CD14-positive monocyte (primary cell): Measurements from ENCODE around the gene SPINT1. TPM values are rescaled to one million over a fixed set of nuclear protein-coding genes. Genes with fewer than 3 reads are reported as not detected.

Experiments
- DNase-seq, 3 donors: peaks; one replicate each; pipeline ENCODE4 v3.0.0-alpha.2; 2011 to 2022
- H2AFZ ChIP-seq: 2 replicates; pipeline ENCODE4 v1.6.0; 2012; ENCODE audit warnings: mild to moderate bottlenecking, low read depth, low read length, inconsistent platforms; ENCODE audit not compliant: insufficient read depth, poor library complexity, severe bottlenecking
- H3K27ac ChIP-seq, 2 donors: 1 replicate in 1 of 2; 2 replicates in 1 of 2; pipeline ENCODE4 v1.5.1; 2012 to 2013; ENCODE audit warnings: low read length in 2 of 2, control low read depth in 1 of 2, inconsistent platforms in 1 of 2, low read depth in 1 of 2, mild to moderate bottlenecking in 1 of 2
- H3K27me3 ChIP-seq, 2 donors: one replicate each; pipeline versions ENCODE4 v1.6.0 to v1.6.1; 2011 to 2013; ENCODE audit warnings: low read length in 2 of 2; ENCODE audit not compliant: control insufficient read depth in 2 of 2, insufficient read depth in 2 of 2
- H3K36me3 ChIP-seq, 2 donors: replicated peaks in 1 of 2; 1 replicate in 1 of 2; 2 replicates in 1 of 2; pipeline versions ENCODE4 v1.5.1 to v1.6.1; 2012 to 2013; ENCODE audit warnings: low read length in 2 of 2, control low read depth in 1 of 2, inconsistent platforms in 1 of 2, mild to moderate bottlenecking in 1 of 2; ENCODE audit not compliant: insufficient read depth in 2 of 2, control insufficient read depth in 1 of 2
- H3K4me1 ChIP-seq, 2 donors: 1 replicate in 1 of 2; 2 replicates in 1 of 2; pipeline versions ENCODE4 v1.5.1 to v1.6.1; 2012 to 2013; ENCODE audit warnings: low read length in 2 of 2, control low read depth in 1 of 2, inconsistent platforms in 1 of 2, mild to moderate bottlenecking in 1 of 2, moderate library complexity in 1 of 2; ENCODE audit not compliant: insufficient read depth in 2 of 2, control insufficient read depth in 1 of 2
- H3K4me2 ChIP-seq: replicated peaks from 2 replicates; pipeline ENCODE3; 2012; ENCODE audit warnings: low read length, moderate library complexity, mild to moderate bottlenecking; ENCODE audit not compliant: poor library complexity, severe bottlenecking; ENCODE audit errors: extremely low read depth
- H3K4me3 ChIP-seq, 3 experiments: fragments of 200-600 bp in 1 of 3; sonication (generic) in 1 of 3; replicated peaks in 1 of 3; 1 replicate in 2 of 3; 2 replicates in 1 of 3; pipeline ENCODE4 v1.5.1; 2011 to 2013; ENCODE audit warnings: low read length in 3 of 3, mild to moderate bottlenecking in 3 of 3, control low read depth in 2 of 3, low read depth in 2 of 3, inconsistent platforms in 1 of 3, moderate library complexity in 1 of 3
- H3K79me2 ChIP-seq: 2 replicates; pipeline ENCODE4 v1.6.0; 2012; ENCODE audit warnings: mild to moderate bottlenecking, control low read depth, inconsistent platforms, low read length, moderate library complexity; ENCODE audit not compliant: insufficient read depth
- H3K9ac ChIP-seq: 2 replicates; pipeline ENCODE4 v1.6.0; 2017; ENCODE audit warnings: low read length, mild to moderate bottlenecking; ENCODE audit not compliant: insufficient read depth, poor library complexity, severe bottlenecking
- H3K9me3 ChIP-seq, 2 donors: replicated peaks in 1 of 2; 1 replicate in 1 of 2; 2 replicates in 1 of 2; pipeline versions ENCODE4 v1.5.1 to v1.6.1; 2012 to 2013; ENCODE audit warnings: low read length in 2 of 2, control low read depth in 1 of 2; ENCODE audit not compliant: control insufficient read depth in 1 of 2, insufficient read depth in 1 of 2
- H4K20me1 ChIP-seq: 2 replicates; pipeline ENCODE4 v1.6.0; 2012; ENCODE audit warnings: mild to moderate bottlenecking, low read length, control low read depth, moderate library complexity; ENCODE audit not compliant: insufficient read depth
- H3K27ac Mint-ChIP-seq, 7 donors: one replicate each; pipeline ENCODE4 v1.8.0; 2020; ENCODE audit warnings: mild to moderate bottlenecking in 7 of 7, mixed read lengths in 7 of 7, moderate library complexity in 6 of 7, inconsistent platforms in 2 of 7
- H3K27me3 Mint-ChIP-seq, 3 donors: one replicate each; pipeline ENCODE4 v1.8.0; 2021 to 2022; ENCODE audit warnings: low read depth in 3 of 3, mild to moderate bottlenecking in 3 of 3, mixed read lengths in 3 of 3, moderate library complexity in 3 of 3, inconsistent platforms in 1 of 3
- H3K36me3 Mint-ChIP-seq, 2 donors: one replicate each; pipeline ENCODE4 v1.8.0; 2020; ENCODE audit warnings: mixed read lengths in 2 of 2, inconsistent platforms in 1 of 2, mild to moderate bottlenecking in 1 of 2
- H3K4me1 Mint-ChIP-seq: one replicate; pipeline ENCODE4 v1.8.0; 2020; ENCODE audit warnings: mild to moderate bottlenecking, mixed read lengths
- H3K4me3 Mint-ChIP-seq, 2 donors: one replicate each; pipeline ENCODE4 v1.8.0; 2020; ENCODE audit warnings: mild to moderate bottlenecking in 2 of 2, mixed read lengths in 2 of 2, moderate library complexity in 1 of 2
- H3K9me3 Mint-ChIP-seq, 7 donors: one replicate each; pipeline ENCODE4 v1.8.0; 2020 to 2022; ENCODE audit warnings: mixed read lengths in 7 of 7, mild to moderate bottlenecking in 6 of 7, moderate library complexity in 6 of 7, inconsistent platforms in 2 of 7
- WGBS: methylation state at CpG from one replicate; pipeline ENCODE4 v1.1.5; 2013; ENCODE audit warnings: missing lambda C conversion rate; ENCODE audit not compliant: insufficient coverage; 5-methylcytosine and 5-hydroxymethylcytosine counted together
- intact Hi-C, 2 donors: fragments of 100-400 bp; cut with micrococcal nuclease; formaldehyde crosslinking; loops; one replicate each; pipeline versions ENCODE4 v1.15.0 to v1.15.1; 2023
- polyA plus RNA-seq, 3 donors: library from polyadenylated mRNA; depleted of rRNA in 1 of 3; unstranded in 2 of 3; stranded (reverse) in 1 of 3; fragments of 300-500 nt in 2 of 3; fragments of >200 nt in 1 of 3; fragmentation: Illumina TruSeq in 2 of 3; gene quantifications; 1 replicate in 2 of 3; 2 replicates in 1 of 3; pipeline ENCODE4 v1.2.3, GENCODE V29; 2012 to 2021
- TF ChIP-seq, protein P1 (sequence below): fragments of 200-600 bp; IDR thresholded peaks from one replicate; pipeline ENCODE4 v1.8.0; 2022; ENCODE audit warnings: antibody characterized with exemption, mild to moderate bottlenecking

SPINT1 gene
- polyA plus RNA-seq, 3 donors = 17.1 to 46.5 (median 21.5) TPM

DNA sequence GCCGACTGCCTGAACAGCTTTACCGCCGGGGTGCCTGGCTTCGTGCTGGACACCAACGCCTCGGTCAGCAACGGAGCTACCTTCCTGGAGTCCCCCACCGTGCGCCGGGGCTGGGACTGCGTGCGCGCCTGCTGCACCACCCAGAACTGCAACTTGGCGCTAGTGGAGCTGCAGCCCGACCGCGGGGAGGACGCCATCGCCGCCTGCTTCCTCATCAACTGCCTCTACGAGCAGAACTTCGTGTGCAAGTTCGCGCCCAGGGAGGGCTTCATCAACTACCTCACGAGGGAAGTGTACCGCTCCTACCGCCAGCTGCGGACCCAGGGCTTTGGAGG is 815 bp downstream of the SPINT1 start:
- Histone ChIP-seq H3K9me3 (peaks cover 0 to 2% of the 10 kb centered on the region in 2 donors), H3K79me2 (peaks cover 8% of the 10 kb centered on the region), H4K20me1 (no peaks in the 10 kb centered on the region), H3K4me2 (peak overlapping the region; percentile 99), H3K9ac (peak overlapping the region; percentile 52), H3K27ac (peak overlapping the region in 1 of 2 donors; percentile 6), H3K4me1 (peaks cover 40 to 51% of the 10 kb centered on the region in 2 donors), H3K36me3 (no peaks in the 10 kb centered on the region), H3K27me3 (peaks cover 6 to 17% of the 10 kb centered on the region in 2 donors), H2AFZ (peak overlapping the region; percentile 94), H3K4me3 (peak overlapping the region; percentile 53 to 94 (median 77))
- peak overlapping the region; percentile 97 to 99 for H3K4me3 Mint-ChIP-seq
- H3K36me3 Mint-ChIP-seq = peaks cover 3 to 12% of the 10 kb centered on the region in 2 donors
- intact Hi-C loops = no loop called here
- peak overlapping the region in 5 of 7 donors; percentile 48 to 89 (median 78) for H3K27ac Mint-ChIP-seq
- WGBS = 0% methylated on average over 26 of the region's 28 CpGs
- H3K27me3 Mint-ChIP-seq = peaks cover 12 to 37% (median 18%) of the 10 kb centered on the region in 3 donors
- peaks cover 0 to 6% (median 2%) of the 10 kb centered on the region in 7 donors for H3K9me3 Mint-ChIP-seq
- DNase-seq = peak; percentile 36 to 41 (median 39)
- H3K4me1 Mint-ChIP-seq = peaks cover 40% of the 10 kb centered on the region
- TF ChIP-seq, protein P1, sequence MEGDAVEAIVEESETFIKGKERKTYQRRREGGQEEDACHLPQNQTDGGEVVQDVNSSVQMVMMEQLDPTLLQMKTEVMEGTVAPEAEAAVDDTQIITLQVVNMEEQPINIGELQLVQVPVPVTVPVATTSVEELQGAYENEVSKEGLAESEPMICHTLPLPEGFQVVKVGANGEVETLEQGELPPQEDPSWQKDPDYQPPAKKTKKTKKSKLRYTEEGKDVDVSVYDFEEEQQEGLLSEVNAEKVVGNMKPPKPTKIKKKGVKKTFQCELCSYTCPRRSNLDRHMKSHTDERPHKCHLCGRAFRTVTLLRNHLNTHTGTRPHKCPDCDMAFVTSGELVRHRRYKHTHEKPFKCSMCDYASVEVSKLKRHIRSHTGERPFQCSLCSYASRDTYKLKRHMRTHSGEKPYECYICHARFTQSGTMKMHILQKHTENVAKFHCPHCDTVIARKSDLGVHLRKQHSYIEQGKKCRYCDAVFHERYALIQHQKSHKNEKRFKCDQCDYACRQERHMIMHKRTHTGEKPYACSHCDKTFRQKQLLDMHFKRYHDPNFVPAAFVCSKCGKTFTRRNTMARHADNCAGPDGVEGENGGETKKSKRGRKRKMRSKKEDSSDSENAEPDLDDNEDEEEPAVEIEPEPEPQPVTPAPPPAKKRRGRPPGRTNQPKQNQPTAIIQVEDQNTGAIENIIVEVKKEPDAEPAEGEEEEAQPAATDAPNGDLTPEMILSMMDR = no peak

GRCh38 chr15:40845036-40845435 is 1.2 kb downstream of the SPINT1 start:
- peaks cover 0 to 6% (median 2%) of the 10 kb centered on the region in 7 donors for H3K9me3 Mint-ChIP-seq
- H3K27me3 Mint-ChIP-seq = peaks cover 11 to 37% (median 18%) of the 10 kb centered on the region in 3 donors
- WGBS = 0% methylated on average over 2 of the region's 12 CpGs
- Histone ChIP-seq H2AFZ (peak overlapping the region; percentile 94), H3K27me3 (peaks cover 6 to 17% of the 10 kb centered on the region in 2 donors), H3K36me3 (no peaks in the 10 kb centered on the region), H3K27ac (peak overlapping the region in 1 of 2 donors; percentile 6), H4K20me1 (no peaks in the 10 kb centered on the region), H3K4me2 (peak overlapping the region; percentile 99), H3K4me3 (peak overlapping the region; percentile 53 to 94 (median 77)), H3K9me3 (peaks cover 0 to 2% of the 10 kb centered on the region in 2 donors), H3K79me2 (peaks cover 8% of the 10 kb centered on the region), H3K9ac (peak overlapping the region; percentile 52), H3K4me1 (peaks cover 40 to 51% of the 10 kb centered on the region in 2 donors)
- TF ChIP-seq, protein P1 = no peak
- intact Hi-C loops = no loop called here
- H3K4me3 Mint-ChIP-seq = peak overlapping the region; percentile 97 to 99
- H3K36me3 Mint-ChIP-seq = peaks cover 5 to 15% of the 10 kb centered on the region in 2 donors
- H3K4me1 Mint-ChIP-seq = peaks cover 40% of the 10 kb centered on the region
- DNase-seq = peak in 2 of 3 donors; percentile 34 to 37
- peak overlapping the region in 5 of 7 donors; percentile 48 to 89 (median 78) for H3K27ac Mint-ChIP-seq
